GM23338 (cell line): ENCODE results near the gene HDDC3. TPM values are rescaled to one million over a fixed set of nuclear protein-coding genes. Genes with fewer than 3 reads are reported as not detected.

Experiments used
- ATAC-seq: fragments of 200-7000 bp; cut with Tn5 transposase; 3 replicates; pipeline ENCODE4 v1.9.1; 2020
- DNase-seq: peaks from one replicate; pipeline ENCODE4 v3.0.0-alpha.2; 2015; ENCODE audit warnings: low spot score
- H2AFZ ChIP-seq: fragments of 200-600 bp; sonication (generic); 2 replicates; pipeline ENCODE4 v1.8.0; 2016; ENCODE audit warnings: antibody characterized with exemption, mild to moderate bottlenecking, moderate library complexity
- H3F3A ChIP-seq: fragments of 200-600 bp; sonication (generic); replicated peaks from 2 replicates; pipeline ENCODE4 v1.8.0; 2017; ENCODE audit warnings: antibody characterized with exemption, mixed run types, low read depth
- H3K27ac ChIP-seq: fragments of 200-600 bp; sonication (generic); 2 replicates; pipeline ENCODE4 v1.6.1; 2016; ENCODE audit warnings: low read depth
- H3K27me3 ChIP-seq: fragments of 200-600 bp; sonication (generic); 2 replicates; pipeline ENCODE4 v1.8.0; 2016; ENCODE audit warnings: mild to moderate bottlenecking, mixed run types, moderate library complexity; ENCODE audit not compliant: insufficient read depth
- H3K36me3 ChIP-seq: fragments of 200-600 bp; sonication (generic); 2 replicates; pipeline ENCODE4 v1.8.0; 2016; ENCODE audit warnings: mild to moderate bottlenecking; ENCODE audit not compliant: insufficient read depth
- H3K4me1 ChIP-seq: fragments of 200-600 bp; sonication (generic); 2 replicates; pipeline ENCODE4 v1.8.0; 2016; ENCODE audit warnings: mild to moderate bottlenecking, moderate library complexity; ENCODE audit not compliant: insufficient read depth
- H3K4me2 ChIP-seq: fragments of 200-600 bp; sonication (generic); 2 replicates; pipeline ENCODE4 v1.7.1; 2017; ENCODE audit warnings: mixed run types
- H3K4me3 ChIP-seq: fragments of 200-600 bp; sonication (generic); 2 replicates; pipeline ENCODE4 v1.6.1; 2016; ENCODE audit warnings: mixed run types
- H3K79me2 ChIP-seq: fragments of 200-600 bp; sonication (generic); replicated peaks from 2 replicates; pipeline ENCODE4 v1.8.0; 2017; ENCODE audit warnings: mild to moderate bottlenecking; ENCODE audit not compliant: insufficient read depth
- H3K9me2 ChIP-seq: fragments of 200-600 bp; sonication (generic); 2 replicates; pipeline ENCODE4 v1.8.0; 2017; ENCODE audit not compliant: insufficient read depth
- H4K20me1 ChIP-seq: fragments of 200-600 bp; sonication (generic); replicated peaks from 2 replicates; pipeline ENCODE4 v1.8.0; 2017; ENCODE audit warnings: mild to moderate bottlenecking; ENCODE audit not compliant: insufficient read depth
- H3K27ac Mint-ChIP-seq: 2 replicates; pipeline ENCODE4 v1.8.0; 2020; ENCODE audit warnings: inconsistent platforms, mild to moderate bottlenecking, moderate library complexity, mixed read lengths
- H3K27me3 Mint-ChIP-seq: 3 replicates; pipeline ENCODE4 v1.8.0; 2022; ENCODE audit warnings: low read depth, mild to moderate bottlenecking, moderate library complexity, mixed read lengths, inconsistent platforms; ENCODE audit not compliant: insufficient read depth, poor library complexity
- H3K36me3 Mint-ChIP-seq: 3 replicates; pipeline ENCODE4 v1.8.0; 2021; ENCODE audit warnings: low read depth, mild to moderate bottlenecking, inconsistent platforms, moderate library complexity, mixed read lengths
- H3K4me1 Mint-ChIP-seq: 3 replicates; pipeline ENCODE4 v1.8.0; 2020; ENCODE audit warnings: mild to moderate bottlenecking, inconsistent platforms, mixed read lengths
- H3K4me3 Mint-ChIP-seq: 3 replicates; pipeline ENCODE4 v1.8.0; 2021; ENCODE audit warnings: moderate library complexity, mild to moderate bottlenecking, inconsistent platforms, mixed read lengths
- H3K9me3 Mint-ChIP-seq: 3 replicates; pipeline ENCODE4 v1.8.0; 2020; ENCODE audit warnings: moderate library complexity, mild to moderate bottlenecking, inconsistent platforms, mixed read lengths
- CREB1 ChIP-seq: fragments of 250-450 bp; sonication (Bioruptor Pico); IDR thresholded peaks from 2 replicates; pipeline ENCODE4 v1.5.0; 2020; ENCODE audit warnings: low read depth, mild to moderate bottlenecking, moderate library complexity
- EZH2 ChIP-seq: fragments of 200-600 bp; sonication (generic); IDR thresholded peaks from one replicate; pipeline ENCODE4 v1.8.0; 2017; ENCODE audit warnings: antibody characterized with exemption, mild to moderate bottlenecking, low read depth; ENCODE audit not compliant: unreplicated experiment
- JUNB ChIP-seq: IDR thresholded peaks from one replicate; pipeline ENCODE4 v1.6.1; 2016; ENCODE audit warnings: antibody characterized with exemption; ENCODE audit not compliant: unreplicated experiment
- NANOG ChIP-seq: IDR thresholded peaks from 2 replicates; pipeline ENCODE4 v1.6.1; 2016; ENCODE audit warnings: antibody characterized with exemption, borderline replicate concordance
- POLR2AphosphoS5 ChIP-seq: IDR thresholded peaks from 2 replicates; pipeline ENCODE4 v1.6.1; 2016; ENCODE audit warnings: antibody characterized with exemption, low read depth
- STAT1 ChIP-seq: IDR thresholded peaks from one replicate; pipeline ENCODE4 v1.6.1; 2016; ENCODE audit warnings: antibody characterized with exemption; ENCODE audit not compliant: unreplicated experiment
- ZNF114 ChIP-seq: fragments of 250-450 bp; sonication (Bioruptor Pico); IDR thresholded peaks from 2 replicates; pipeline ENCODE4 v1.5.0; 2020; ENCODE audit warnings: mild to moderate bottlenecking, moderate library complexity
- ZNF331 ChIP-seq: fragments of 250-450 bp; sonication (Bioruptor Pico); IDR thresholded peaks from 2 replicates; pipeline ENCODE4 v1.5.0; 2020; ENCODE audit warnings: low read depth, mild to moderate bottlenecking, moderate library complexity
- polyA plus RNA-seq: library from polyadenylated mRNA; unstranded; fragments of >200 nt; fragmentation: Nextera tagmentation; extraction: Ambion mirVana; gene quantifications from 2 replicates; pipeline ENCODE4 v1.2.1, GENCODE V29; 2016
- total RNA-seq: library from RNA; depleted of rRNA; stranded (reverse); fragments of >200 nt; shearing (Covaris generic); gene quantifications from 2 replicates; pipeline ENCODE4 v1.2.3, GENCODE V29; 2014
- TF ChIP-seq, protein P1 (sequence below): IDR thresholded peaks from 2 replicates; pipeline ENCODE4 v1.6.1; 2016; ENCODE audit warnings: antibody characterized with exemption
- TF ChIP-seq, protein P2 (sequence below): IDR thresholded peaks from one replicate; pipeline ENCODE4 v1.6.1; 2018; ENCODE audit warnings: antibody characterized with exemption; ENCODE audit not compliant: unreplicated experiment
- TF ChIP-seq, protein P3 (sequence below), 2 experiments: fragments of 200-600 bp in 1 of 2; sonication (generic) in 1 of 2; conservative IDR thresholded peaks; 2 replicates each; pipeline versions ENCODE4 v1.5.1 to v1.6.1; 2016 to 2017; ENCODE audit warnings: antibody characterized with exemption in 2 of 2, low read depth in 2 of 2, mild to moderate bottlenecking in 2 of 2, moderate library complexity in 1 of 2

HDDC3 gene
- total and polyA plus RNA-seq, 2 experiments from 2014 or later, result 17.4 to 19.0 TPM

DNA sequence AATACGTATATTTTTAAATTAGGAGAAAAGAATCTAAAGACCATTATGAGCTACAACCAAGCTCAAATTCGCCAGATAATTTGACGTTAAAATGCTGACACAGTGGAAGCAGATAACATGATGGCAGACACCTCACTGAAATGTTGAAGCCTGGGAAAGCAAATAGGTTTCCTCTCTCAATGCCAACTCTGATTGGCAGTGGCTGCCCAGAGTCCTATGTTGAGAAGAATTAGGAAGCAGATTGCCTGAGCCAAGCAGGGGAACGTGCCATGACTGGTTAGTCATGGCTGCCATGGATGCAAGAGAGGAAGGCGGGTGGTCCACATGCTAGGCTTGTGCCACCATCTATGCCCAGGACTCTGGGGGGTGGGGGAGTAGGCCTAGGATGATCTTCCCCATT lies 5.9 kb upstream of the HDDC3 start:
- peaks cover 15% of the 10 kb centered on the region for H3K4me1 Mint-ChIP-seq

DNA sequence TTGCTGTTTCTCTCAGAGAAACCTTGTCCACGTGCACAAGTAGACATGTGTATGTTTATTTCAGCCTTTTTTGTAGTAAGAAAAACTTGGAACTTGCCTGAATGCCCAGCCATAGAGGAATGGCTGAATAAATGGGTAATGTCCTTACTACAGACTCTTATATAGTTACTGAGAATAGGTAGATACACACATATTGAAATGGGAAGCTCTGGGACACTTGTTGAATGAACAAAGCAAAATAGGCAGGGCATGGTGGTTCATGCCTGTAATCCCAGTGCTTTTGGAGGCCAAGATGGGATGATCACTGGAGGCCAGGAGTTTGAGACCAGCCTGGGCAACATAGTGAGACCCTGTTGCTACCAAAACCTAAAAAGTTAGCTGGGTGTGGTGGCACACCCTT lies 4.5 kb upstream of the HDDC3 start:
- no peak for DNase-seq
- Histone ChIP-seq H3K36me3 (peaks cover 14% of the 10 kb centered on the region), H3K27me3 (peaks cover 10% of the 10 kb centered on the region; the same call in 1 of the 2 replicates), H3K4me3 (peak overlapping the region; percentile 90; the same call in 1 of the 2 replicates), H3K79me2 (no peaks in the 10 kb centered on the region; the same call in 1 of the 2 replicates), H3K4me1 (peaks cover 20% of the 10 kb centered on the region), H3F3A (peaks cover 6% of the 10 kb centered on the region; the same call in 1 of the 2 replicates), H3K27ac (no peak overlapping the region), H4K20me1 (no peaks in the 10 kb centered on the region; the same call in 1 of the 2 replicates), H2AFZ (no peak overlapping the region), H3K4me2 (0 out of 2 replicates have a peak overlapping the region, but pooled peaks have one; percentile 100), H3K9me2 (no peaks in the 10 kb centered on the region)
- peaks cover 16% of the 10 kb centered on the region for H3K27me3 Mint-ChIP-seq
- no peak for TF ChIP-seq ZNF331 (CRISPR knock-in tag)
- TF ChIP-seq JUNB, result no peak
- TF ChIP-seq STAT1, result no peak
- no peak for TF ChIP-seq ZNF114 (CRISPR knock-in tag)
- TF ChIP-seq, protein P1, sequence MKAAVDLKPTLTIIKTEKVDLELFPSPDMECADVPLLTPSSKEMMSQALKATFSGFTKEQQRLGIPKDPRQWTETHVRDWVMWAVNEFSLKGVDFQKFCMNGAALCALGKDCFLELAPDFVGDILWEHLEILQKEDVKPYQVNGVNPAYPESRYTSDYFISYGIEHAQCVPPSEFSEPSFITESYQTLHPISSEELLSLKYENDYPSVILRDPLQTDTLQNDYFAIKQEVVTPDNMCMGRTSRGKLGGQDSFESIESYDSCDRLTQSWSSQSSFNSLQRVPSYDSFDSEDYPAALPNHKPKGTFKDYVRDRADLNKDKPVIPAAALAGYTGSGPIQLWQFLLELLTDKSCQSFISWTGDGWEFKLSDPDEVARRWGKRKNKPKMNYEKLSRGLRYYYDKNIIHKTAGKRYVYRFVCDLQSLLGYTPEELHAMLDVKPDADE, result no peak
- TF ChIP-seq, protein P2, sequence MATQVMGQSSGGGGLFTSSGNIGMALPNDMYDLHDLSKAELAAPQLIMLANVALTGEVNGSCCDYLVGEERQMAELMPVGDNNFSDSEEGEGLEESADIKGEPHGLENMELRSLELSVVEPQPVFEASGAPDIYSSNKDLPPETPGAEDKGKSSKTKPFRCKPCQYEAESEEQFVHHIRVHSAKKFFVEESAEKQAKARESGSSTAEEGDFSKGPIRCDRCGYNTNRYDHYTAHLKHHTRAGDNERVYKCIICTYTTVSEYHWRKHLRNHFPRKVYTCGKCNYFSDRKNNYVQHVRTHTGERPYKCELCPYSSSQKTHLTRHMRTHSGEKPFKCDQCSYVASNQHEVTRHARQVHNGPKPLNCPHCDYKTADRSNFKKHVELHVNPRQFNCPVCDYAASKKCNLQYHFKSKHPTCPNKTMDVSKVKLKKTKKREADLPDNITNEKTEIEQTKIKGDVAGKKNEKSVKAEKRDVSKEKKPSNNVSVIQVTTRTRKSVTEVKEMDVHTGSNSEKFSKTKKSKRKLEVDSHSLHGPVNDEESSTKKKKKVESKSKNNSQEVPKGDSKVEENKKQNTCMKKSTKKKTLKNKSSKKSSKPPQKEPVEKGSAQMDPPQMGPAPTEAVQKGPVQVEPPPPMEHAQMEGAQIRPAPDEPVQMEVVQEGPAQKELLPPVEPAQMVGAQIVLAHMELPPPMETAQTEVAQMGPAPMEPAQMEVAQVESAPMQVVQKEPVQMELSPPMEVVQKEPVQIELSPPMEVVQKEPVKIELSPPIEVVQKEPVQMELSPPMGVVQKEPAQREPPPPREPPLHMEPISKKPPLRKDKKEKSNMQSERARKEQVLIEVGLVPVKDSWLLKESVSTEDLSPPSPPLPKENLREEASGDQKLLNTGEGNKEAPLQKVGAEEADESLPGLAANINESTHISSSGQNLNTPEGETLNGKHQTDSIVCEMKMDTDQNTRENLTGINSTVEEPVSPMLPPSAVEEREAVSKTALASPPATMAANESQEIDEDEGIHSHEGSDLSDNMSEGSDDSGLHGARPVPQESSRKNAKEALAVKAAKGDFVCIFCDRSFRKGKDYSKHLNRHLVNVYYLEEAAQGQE, result no peak
- no peak for TF ChIP-seq NANOG
- TF ChIP-seq, protein P3, sequence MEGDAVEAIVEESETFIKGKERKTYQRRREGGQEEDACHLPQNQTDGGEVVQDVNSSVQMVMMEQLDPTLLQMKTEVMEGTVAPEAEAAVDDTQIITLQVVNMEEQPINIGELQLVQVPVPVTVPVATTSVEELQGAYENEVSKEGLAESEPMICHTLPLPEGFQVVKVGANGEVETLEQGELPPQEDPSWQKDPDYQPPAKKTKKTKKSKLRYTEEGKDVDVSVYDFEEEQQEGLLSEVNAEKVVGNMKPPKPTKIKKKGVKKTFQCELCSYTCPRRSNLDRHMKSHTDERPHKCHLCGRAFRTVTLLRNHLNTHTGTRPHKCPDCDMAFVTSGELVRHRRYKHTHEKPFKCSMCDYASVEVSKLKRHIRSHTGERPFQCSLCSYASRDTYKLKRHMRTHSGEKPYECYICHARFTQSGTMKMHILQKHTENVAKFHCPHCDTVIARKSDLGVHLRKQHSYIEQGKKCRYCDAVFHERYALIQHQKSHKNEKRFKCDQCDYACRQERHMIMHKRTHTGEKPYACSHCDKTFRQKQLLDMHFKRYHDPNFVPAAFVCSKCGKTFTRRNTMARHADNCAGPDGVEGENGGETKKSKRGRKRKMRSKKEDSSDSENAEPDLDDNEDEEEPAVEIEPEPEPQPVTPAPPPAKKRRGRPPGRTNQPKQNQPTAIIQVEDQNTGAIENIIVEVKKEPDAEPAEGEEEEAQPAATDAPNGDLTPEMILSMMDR (conservative IDR thresholded peaks at IDR 0.05; ENCODE audit: low read depth in 2 of 2), result no peak
- no peak for TF ChIP-seq POLR2AphosphoS5
- TF ChIP-seq CREB1 (CRISPR knock-in tag), result no peak
- H3K27ac Mint-ChIP-seq, result no peak overlapping the region
- peaks cover 17% of the 10 kb centered on the region for H3K4me1 Mint-ChIP-seq
- no peak for ATAC-seq
- peaks cover 34% of the 10 kb centered on the region for H3K36me3 Mint-ChIP-seq
- peak overlapping the region; percentile 84; the same call in 2 of the 3 replicates for H3K4me3 Mint-ChIP-seq
- no peaks in the 10 kb centered on the region for H3K9me3 Mint-ChIP-seq

More for the DNA sequence above, 5.9 kb upstream of the HDDC3 start:
- Histone ChIP-seq H3K9me2 (no peaks in the 10 kb centered on the region), H3K4me3 (no peak overlapping the region), H3K4me1 (peaks cover 15% of the 10 kb centered on the region; the same call in 1 of the 2 replicates), H4K20me1 (no peaks in the 10 kb centered on the region; the same call in 1 of the 2 replicates), H2AFZ (no peak overlapping the region), H3K27ac (no peak overlapping the region), H3K36me3 (peaks cover 14% of the 10 kb centered on the region), H3F3A (peaks cover 6% of the 10 kb centered on the region; the same call in 1 of the 2 replicates), H3K27me3 (peaks cover 5% of the 10 kb centered on the region; the same call in 1 of the 2 replicates), H3K79me2 (no peaks in the 10 kb centered on the region; the same call in 1 of the 2 replicates), H3K4me2 (no peak overlapping the region)
- Mint-ChIP-seq H3K27ac (no peak overlapping the region), H3K27me3 (peaks cover 10% of the 10 kb centered on the region), H3K9me3 (no peaks in the 10 kb centered on the region), H3K36me3 (peaks cover 48% of the 10 kb centered on the region), H3K4me3 (no peak overlapping the region)
- TF ChIP-seq EZH2, result no peak
- TF ChIP-seq, protein P3 (conservative IDR thresholded peaks at IDR 0.05; ENCODE audit: low read depth in 2 of 2), result no peak
- no peak for DNase-seq
- ATAC-seq, result no peak
